DND-41 (cell line): Measurements from ENCODE around the gene CENPS.
"Not testable (repeated sequence)": the region's sequence is repeated elsewhere in the genome, so short reads cannot be mapped to it uniquely, and the experiment has no call there.

ENCODE experiments used
- EZH2 ChIP-seq: IDR thresholded peaks from 3 replicates; pipeline ENCODE4 v1.6.1; 2012; ENCODE audit warnings: borderline replicate concordance, low read depth, mild to moderate bottlenecking, moderate library complexity, low read length, inconsistent platforms; ENCODE audit not compliant: severe bottlenecking
- TF ChIP-seq, protein P1 (sequence below): IDR thresholded peaks from 2 replicates; pipeline ENCODE4 v1.5.1; 2012; ENCODE audit warnings: borderline replicate concordance, low read length, moderate library complexity, mild to moderate bottlenecking; ENCODE audit not compliant: poor library complexity, severe bottlenecking; ENCODE audit errors: extremely low read depth

DNA sequence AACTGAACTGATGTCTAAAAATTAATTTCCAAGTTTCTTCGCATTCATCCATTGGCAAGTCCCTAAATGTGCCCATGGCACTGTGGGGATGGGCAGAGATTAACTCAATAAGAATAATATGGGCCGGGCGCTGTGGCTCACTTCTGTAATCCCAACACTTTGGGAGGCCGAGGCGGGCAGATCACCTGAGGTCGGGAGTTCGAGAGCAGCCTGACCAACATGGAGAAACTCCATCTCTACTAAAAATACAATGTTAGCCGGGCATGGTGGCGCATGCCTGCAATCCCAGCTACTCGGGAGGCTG lies 44.0 kb downstream of the CENPS start:
- TF ChIP-seq, protein P1, sequence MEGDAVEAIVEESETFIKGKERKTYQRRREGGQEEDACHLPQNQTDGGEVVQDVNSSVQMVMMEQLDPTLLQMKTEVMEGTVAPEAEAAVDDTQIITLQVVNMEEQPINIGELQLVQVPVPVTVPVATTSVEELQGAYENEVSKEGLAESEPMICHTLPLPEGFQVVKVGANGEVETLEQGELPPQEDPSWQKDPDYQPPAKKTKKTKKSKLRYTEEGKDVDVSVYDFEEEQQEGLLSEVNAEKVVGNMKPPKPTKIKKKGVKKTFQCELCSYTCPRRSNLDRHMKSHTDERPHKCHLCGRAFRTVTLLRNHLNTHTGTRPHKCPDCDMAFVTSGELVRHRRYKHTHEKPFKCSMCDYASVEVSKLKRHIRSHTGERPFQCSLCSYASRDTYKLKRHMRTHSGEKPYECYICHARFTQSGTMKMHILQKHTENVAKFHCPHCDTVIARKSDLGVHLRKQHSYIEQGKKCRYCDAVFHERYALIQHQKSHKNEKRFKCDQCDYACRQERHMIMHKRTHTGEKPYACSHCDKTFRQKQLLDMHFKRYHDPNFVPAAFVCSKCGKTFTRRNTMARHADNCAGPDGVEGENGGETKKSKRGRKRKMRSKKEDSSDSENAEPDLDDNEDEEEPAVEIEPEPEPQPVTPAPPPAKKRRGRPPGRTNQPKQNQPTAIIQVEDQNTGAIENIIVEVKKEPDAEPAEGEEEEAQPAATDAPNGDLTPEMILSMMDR: not testable (repeated sequence)
- not testable (repeated sequence) for TF ChIP-seq EZH2
